ENCODE data around the gene RIGI.

DNA sequence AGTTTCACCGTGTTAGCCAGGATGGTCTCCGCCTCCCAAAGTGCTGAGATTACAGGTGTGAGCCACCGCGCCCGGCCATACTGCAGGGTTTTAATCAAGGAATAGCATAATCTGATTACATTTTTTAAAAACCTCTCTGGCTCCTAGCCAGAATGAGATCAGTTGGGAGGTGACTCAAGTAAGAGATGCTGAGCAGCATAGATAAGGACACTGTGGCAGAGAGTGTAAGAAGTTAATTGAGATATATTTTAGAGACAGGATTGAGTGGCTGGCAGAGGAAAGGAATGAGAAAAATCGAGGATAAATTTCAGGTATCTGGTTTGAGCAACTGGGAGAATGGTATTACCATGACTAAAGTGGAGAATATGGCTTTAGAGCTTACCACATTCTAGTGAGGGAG is 7.3 kb upstream of the RIGI start:
- TF ChIP-seq CTCF (conservative IDR thresholded peaks at IDR 0.05; ENCODE audit: low read length), result no peak
- TF ChIP-seq EZH2phosphoT487 (IDR thresholded peaks at IDR 0.05; ENCODE audit: borderline replicate concordance, low read depth, low read length), result no peak

Measured in OCI-LY7 (cell line).